CD4-positive, alpha-beta T cell (primary cell): Measurements from ENCODE around the gene CRKL. TPM values are rescaled to one million over a fixed set of nuclear protein-coding genes. Genes with fewer than 3 reads are reported as not detected.

ENCODE experiments used
- ATAC-seq: fragments of 200-7000 bp; cut with Tn5 transposase; one replicate; pipeline ENCODE4 v1.10.0; 2022; ENCODE audit warnings: mild to moderate bottlenecking; ENCODE audit not compliant: poor library complexity
- CTCF ChIA-PET: fragments of 350-600 bp; sonication (Branson Sonifier 250); formaldehyde crosslinking; loops from one replicate; lab custom pipeline; 2021; ENCODE audit warnings: antibody characterized with exemption, inconsistent platforms; lab: Charles Lee
- POLR2A ChIA-PET: fragments of 350-600 bp; sonication (Branson Sonifier 250); formaldehyde crosslinking; loops from one replicate; lab custom pipeline; 2021; ENCODE audit warnings: antibody characterized with exemption, inconsistent platforms; lab: Charles Lee
- DNase-seq, 14 experiments: peaks; one replicate each; pipeline ENCODE4 v3.0.0-alpha.2; 2013 to 2020; ENCODE audit warnings: mixed read lengths in 2 of 14
- H3K27ac ChIP-seq, 2 donors: one replicate each; pipeline versions ENCODE4 v1.5.1 to v1.7.0; 2013; ENCODE audit warnings: low read length in 2 of 2, low read depth in 1 of 2, mild to moderate bottlenecking in 1 of 2
- H3K27me3 ChIP-seq, 2 experiments: 1 replicate in 1 of 2; 2 replicates in 1 of 2; pipeline versions ENCODE4 v1.6.1 to v1.7.0; 2013; ENCODE audit warnings: low read length in 2 of 2, control low read depth in 1 of 2, mild to moderate bottlenecking in 1 of 2, moderate library complexity in 1 of 2; ENCODE audit not compliant: insufficient read depth in 2 of 2, control insufficient read depth in 1 of 2
- H3K36me3 ChIP-seq: one replicate; pipeline ENCODE4 v1.6.1; 2013; ENCODE audit warnings: low read length, control low read depth; ENCODE audit not compliant: insufficient read depth
- H3K4me1 ChIP-seq: one replicate; pipeline ENCODE4 v1.6.1; 2013; ENCODE audit warnings: low read length, control low read depth; ENCODE audit not compliant: insufficient read depth
- H3K4me3 ChIP-seq: one replicate; pipeline ENCODE4 v1.5.1; 2013; ENCODE audit warnings: mild to moderate bottlenecking, low read length, moderate library complexity
- H3K9me3 ChIP-seq, 2 experiments: 1 replicate in 1 of 2; 2 replicates in 1 of 2; pipeline versions ENCODE4 v1.6.1 to v1.7.0; 2013; ENCODE audit warnings: low read length in 2 of 2, mild to moderate bottlenecking in 2 of 2, control low read depth in 1 of 2, moderate library complexity in 1 of 2; ENCODE audit not compliant: control insufficient read depth in 1 of 2, insufficient read depth in 1 of 2
- H3K27ac Mint-ChIP-seq: one replicate; pipeline ENCODE4 v1.8.0; 2020; ENCODE audit warnings: mixed read lengths
- H3K27me3 Mint-ChIP-seq: one replicate; pipeline ENCODE4 v1.8.0; 2021; ENCODE audit warnings: mixed read lengths
- H3K36me3 Mint-ChIP-seq: one replicate; pipeline ENCODE4 v1.8.0; 2021; ENCODE audit warnings: low read depth, mixed read lengths
- H3K4me1 Mint-ChIP-seq: one replicate; pipeline ENCODE4 v1.8.0; 2021; ENCODE audit warnings: low read depth, mixed read lengths
- H3K4me3 Mint-ChIP-seq: one replicate; pipeline ENCODE4 v1.8.0; 2020; ENCODE audit warnings: mild to moderate bottlenecking, mixed read lengths
- H3K9me3 Mint-ChIP-seq: one replicate; pipeline ENCODE4 v1.8.0; 2020; ENCODE audit warnings: mixed read lengths
- intact Hi-C, 2 experiments: fragments of 100-400 bp; cut with DNase I in 1 of 2; cut with micrococcal nuclease in 1 of 2; formaldehyde crosslinking; loops; one replicate each; pipeline versions ENCODE4 v1.15.1 to v1.9.0; 2023 to 2025; cut with DNase I, micrococcal nuclease
- total RNA-seq, 174 experiments: library from RNA in 2 of 174; stranded (reverse) in 2 of 174; gene quantifications; one replicate each; pipeline ENCODE4 v1.2.3 and lab custom pipeline; 2021 to 2026
- TF ChIP-seq, protein P1 (sequence below): fragments of 200-600 bp; IDR thresholded peaks from one replicate; pipeline ENCODE4 v1.8.0; 2022; ENCODE audit warnings: antibody characterized with exemption, mild to moderate bottlenecking

The CRKL gene
- total RNA-seq, 2 experiments from 2014 or later: 41.9 to 43.5 TPM

DNA sequence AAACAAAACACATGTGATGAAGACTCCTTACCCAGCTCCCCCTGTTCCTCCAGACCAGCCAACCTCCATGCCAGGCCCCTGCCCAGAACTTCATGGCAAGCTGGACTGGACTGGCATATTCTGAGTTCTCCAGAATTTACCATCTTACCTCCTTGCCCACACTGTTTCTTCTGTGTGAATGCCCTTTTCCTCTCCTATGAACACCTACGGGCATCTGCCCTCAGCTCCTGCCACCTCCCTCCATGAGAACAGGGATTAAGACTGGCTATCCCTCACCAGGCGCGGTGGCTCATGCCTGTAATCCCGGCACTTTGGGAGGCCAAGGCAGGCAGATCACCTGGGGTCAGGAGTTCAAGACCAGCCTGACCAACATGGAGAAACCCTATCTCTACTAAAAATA is 43.4 kb downstream of the CRKL start:
- POLR2A ChIA-PET: no interaction called here
- peaks cover 48% of the 10 kb centered on the region for H3K27me3 Mint-ChIP-seq
- intact Hi-C loops: no loop called here

DNA sequence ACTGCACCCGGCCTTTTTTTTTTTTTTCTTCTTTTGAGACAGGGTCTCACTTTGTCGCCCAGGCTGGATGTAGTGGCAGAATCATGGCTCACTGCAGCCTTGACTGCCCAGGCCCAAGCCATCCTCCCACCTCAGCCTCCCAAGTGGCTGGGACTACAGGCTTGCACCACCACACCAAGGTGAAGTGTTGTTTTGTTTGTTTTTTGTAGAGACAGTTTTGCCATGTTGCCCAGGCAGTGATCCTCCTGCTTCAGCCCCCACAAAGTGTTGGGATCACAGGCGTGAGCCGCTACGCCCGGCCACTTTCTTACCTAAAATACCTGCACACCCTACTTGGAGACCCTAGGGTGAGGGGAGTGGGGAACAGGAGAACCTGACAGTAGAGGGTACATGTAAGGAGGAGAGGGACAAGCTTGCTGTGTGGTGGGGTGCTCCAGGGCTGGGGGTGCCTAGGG is 45.3 kb downstream of the CRKL start:
- H3K9me3 ChIP-seq: no peaks in the 10 kb centered on the region
- intact Hi-C loops: no loop called here
- TF ChIP-seq, protein P1, sequence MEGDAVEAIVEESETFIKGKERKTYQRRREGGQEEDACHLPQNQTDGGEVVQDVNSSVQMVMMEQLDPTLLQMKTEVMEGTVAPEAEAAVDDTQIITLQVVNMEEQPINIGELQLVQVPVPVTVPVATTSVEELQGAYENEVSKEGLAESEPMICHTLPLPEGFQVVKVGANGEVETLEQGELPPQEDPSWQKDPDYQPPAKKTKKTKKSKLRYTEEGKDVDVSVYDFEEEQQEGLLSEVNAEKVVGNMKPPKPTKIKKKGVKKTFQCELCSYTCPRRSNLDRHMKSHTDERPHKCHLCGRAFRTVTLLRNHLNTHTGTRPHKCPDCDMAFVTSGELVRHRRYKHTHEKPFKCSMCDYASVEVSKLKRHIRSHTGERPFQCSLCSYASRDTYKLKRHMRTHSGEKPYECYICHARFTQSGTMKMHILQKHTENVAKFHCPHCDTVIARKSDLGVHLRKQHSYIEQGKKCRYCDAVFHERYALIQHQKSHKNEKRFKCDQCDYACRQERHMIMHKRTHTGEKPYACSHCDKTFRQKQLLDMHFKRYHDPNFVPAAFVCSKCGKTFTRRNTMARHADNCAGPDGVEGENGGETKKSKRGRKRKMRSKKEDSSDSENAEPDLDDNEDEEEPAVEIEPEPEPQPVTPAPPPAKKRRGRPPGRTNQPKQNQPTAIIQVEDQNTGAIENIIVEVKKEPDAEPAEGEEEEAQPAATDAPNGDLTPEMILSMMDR: no peak
- H3K27me3 Mint-ChIP-seq: peaks cover 38% of the 10 kb centered on the region
- no peak for ATAC-seq
- H3K27me3 ChIP-seq: peaks cover 10 to 19% of the 10 kb centered on the region in 2 experiments
- no peak overlapping the region for H3K4me3 Mint-ChIP-seq
- peaks cover 33% of the 10 kb centered on the region for H3K4me1 ChIP-seq
- no peak overlapping the region for H3K4me3 ChIP-seq
- ChIA-PET CTCF (no interaction called here), POLR2A (interaction anchor here (2.0 kb wide), 1 partner anchor 39 kb away, joined by 4 read pairs; the partner anchor contains the start of gene THAP7)
- no peaks in the 10 kb centered on the region for H3K36me3 Mint-ChIP-seq
- no peak for DNase-seq
- no peak overlapping the region for H3K27ac ChIP-seq
- no peaks in the 10 kb centered on the region for H3K36me3 ChIP-seq
- H3K4me1 Mint-ChIP-seq: peaks cover 11% of the 10 kb centered on the region
- no peaks in the 10 kb centered on the region for H3K9me3 Mint-ChIP-seq
- no peak overlapping the region for H3K27ac Mint-ChIP-seq

More for the DNA sequence above, 43.4 kb downstream of the CRKL start:
- Mint-ChIP-seq H3K4me3 (no peak overlapping the region), H3K9me3 (no peaks in the 10 kb centered on the region), H3K36me3 (no peaks in the 10 kb centered on the region), H3K27ac (no peak overlapping the region), H3K4me1 (peaks cover 19% of the 10 kb centered on the region)
- peaks cover 42% of the 10 kb centered on the region for H3K4me1 ChIP-seq
- DNase-seq (no peak), ATAC-seq (no peak)
- CTCF ChIA-PET: interaction anchor here (0.6 to 0.7 kb wide), 2 partner anchors 380 to 807 kb away, joined by 3 to 4 read pairs; no protein-coding TSS in a partner anchor
- H3K36me3 ChIP-seq: no peaks in the 10 kb centered on the region
- H3K27ac ChIP-seq: no peak overlapping the region
- no peak overlapping the region for H3K4me3 ChIP-seq
- peaks cover 24 to 29% of the 10 kb centered on the region in 2 experiments for H3K27me3 ChIP-seq
- TF ChIP-seq, protein P1: no peak
- peaks cover 0 to 3% of the 10 kb centered on the region in 2 experiments for H3K9me3 ChIP-seq

DNA sequence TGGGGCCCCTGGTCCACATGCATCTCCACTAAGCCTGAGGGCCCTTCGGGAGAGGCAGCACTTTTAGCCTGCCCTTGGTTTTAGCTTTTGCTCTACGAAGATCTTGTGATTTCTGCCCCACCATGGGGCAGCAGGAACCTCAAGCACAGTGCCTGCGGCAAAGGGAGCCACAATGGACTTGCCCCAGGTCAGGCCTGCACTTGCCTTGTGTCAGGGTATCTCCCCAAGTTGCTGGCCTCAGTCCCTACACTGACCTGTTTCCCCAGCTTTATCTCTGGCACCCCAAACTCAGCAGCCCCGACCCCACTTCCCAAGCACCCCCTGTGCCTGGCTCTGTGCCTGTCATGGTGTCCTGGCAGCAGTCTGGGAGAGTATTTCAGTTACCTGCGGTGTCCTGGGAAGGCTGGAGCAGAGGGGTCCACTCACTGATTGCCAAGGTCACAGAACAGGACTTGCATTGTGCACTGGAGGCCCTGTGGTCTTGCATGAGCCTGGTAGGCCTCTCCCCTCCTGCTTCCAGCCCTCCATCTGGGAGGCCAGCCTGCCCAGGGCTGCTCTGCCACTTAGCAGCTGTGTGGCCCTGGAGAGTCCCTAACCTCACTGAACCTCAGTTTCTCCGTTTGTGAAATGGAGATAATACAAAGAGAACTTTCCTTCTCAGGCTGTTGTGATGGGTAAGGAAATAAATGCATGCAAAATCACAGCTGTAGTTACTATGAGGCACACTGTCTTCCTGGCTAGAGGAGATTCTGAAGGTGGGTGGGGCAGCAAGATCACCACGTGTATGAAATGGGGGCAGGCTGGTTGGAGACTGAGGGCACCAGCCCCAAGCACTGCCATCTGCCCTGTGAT is 46.2 kb downstream of the CRKL start:
- H3K27me3 Mint-ChIP-seq: peaks cover 29% of the 10 kb centered on the region
- no peaks in the 10 kb centered on the region for H3K36me3 Mint-ChIP-seq
- no peaks in the 10 kb centered on the region for H3K36me3 ChIP-seq
- ChIA-PET POLR2A (interaction anchor here (2.0 kb wide), 1 partner anchor 38 kb away, joined by 4 read pairs; the partner anchor contains the start of gene THAP7), CTCF (interaction anchor here (0.5 kb wide), 1 partner anchor 442 kb away, joined by 3 read pairs; no protein-coding TSS in a partner anchor)
- H3K4me3 Mint-ChIP-seq: no peak overlapping the region
- peaks cover 11% of the 10 kb centered on the region for H3K4me1 Mint-ChIP-seq
- H3K9me3 ChIP-seq: no peaks in the 10 kb centered on the region
- ATAC-seq (no peak), DNase-seq (no peak)
- no peaks in the 10 kb centered on the region for H3K9me3 Mint-ChIP-seq
- H3K27me3 ChIP-seq: peaks cover 2 to 9% of the 10 kb centered on the region in 2 experiments
- H3K4me1 ChIP-seq: peaks cover 24% of the 10 kb centered on the region
- intact Hi-C loops: no loop called here
- no peak overlapping the region for H3K27ac ChIP-seq
- no peak overlapping the region for H3K4me3 ChIP-seq
- H3K27ac Mint-ChIP-seq: no peak overlapping the region
- TF ChIP-seq, protein P1: no peak
